PC-9 (cell line): ENCODE measurements around the gene RASA4.
"Not testable (repeated sequence)": the region's sequence is repeated elsewhere in the genome, so short reads cannot be mapped to it uniquely, and the experiment has no call there.

Source experiments
- CTCF ChIP-seq: fragments of 200-600 bp; sonication (generic); conservative IDR thresholded peaks from 2 replicates; pipeline ENCODE4 v1.6.1; 2017; ENCODE audit warnings: mixed run types, antibody characterized with exemption, mild to moderate bottlenecking, moderate library complexity
- EZH2 ChIP-seq: fragments of 200-600 bp; sonication (generic); IDR thresholded peaks from 2 replicates; pipeline ENCODE4 v1.8.0; 2017; ENCODE audit warnings: antibody characterized with exemption, low read depth

GRCh38 chr7:102614873-102615272 is 1.7 kb downstream of the RASA4 start:
- TF ChIP-seq CTCF, EZH2: not testable (repeated sequence)
